Thymus (tissue), 11 donors: ENCODE results near the gene TRIP10. TPM values are rescaled to one million over a fixed set of nuclear protein-coding genes. Genes with fewer than 3 reads are reported as not detected.
A peak's percentile ranks its signal among the peaks of the same experiment; 100 is the strongest.

Experiments used
- DNase-seq, 9 donors: peaks; one replicate each; pipeline ENCODE4 v3.0.0-alpha.2; 2013; ENCODE audit warnings: low spot score in 9 of 9, low read depth in 6 of 9, missing footprints in 1 of 9
- H3K27ac ChIP-seq, 2 donors: one replicate each; pipeline ENCODE4 v1.5.1; 2013; ENCODE audit warnings: control low read depth in 1 of 2, low read depth in 1 of 2, low read length in 1 of 2, mild to moderate bottlenecking in 1 of 2, moderate library complexity in 1 of 2
- H3K27me3 ChIP-seq, 2 donors: one replicate each; pipeline ENCODE4 v1.5.1; 2013; ENCODE audit warnings: low read length in 1 of 2; ENCODE audit not compliant: control insufficient read depth in 2 of 2, insufficient read depth in 1 of 2
- H3K36me3 ChIP-seq, 2 donors: one replicate each; pipeline ENCODE4 v1.5.1; 2013; ENCODE audit warnings: low read length in 1 of 2, mild to moderate bottlenecking in 1 of 2, moderate library complexity in 1 of 2; ENCODE audit not compliant: control insufficient read depth in 2 of 2, insufficient read depth in 2 of 2
- H3K4me1 ChIP-seq, 2 donors: one replicate each; pipeline ENCODE4 v1.5.1; 2013; ENCODE audit warnings: low read length in 2 of 2; ENCODE audit not compliant: control insufficient read depth in 2 of 2, insufficient read depth in 2 of 2
- H3K4me3 ChIP-seq, 2 donors: one replicate each; pipeline ENCODE4 v1.5.1; 2013; ENCODE audit warnings: low read length in 2 of 2, control low read depth in 1 of 2, mild to moderate bottlenecking in 1 of 2
- H3K9me3 ChIP-seq, 2 donors: one replicate each; pipeline ENCODE4 v1.5.1; 2013; ENCODE audit warnings: low read length in 1 of 2, mild to moderate bottlenecking in 1 of 2; ENCODE audit not compliant: control insufficient read depth in 2 of 2, insufficient read depth in 1 of 2
- WGBS: extraction: QIAGEN DNeasy Blood & Tissue Kit; methylation state at CpG from one replicate; pipeline ENCODE4 v1.1.7; 2013; 5-methylcytosine and 5-hydroxymethylcytosine counted together
- polyA plus RNA-seq: library from polyadenylated mRNA; stranded (reverse); fragments of 200-250 nt; gene quantifications from one replicate; pipeline ENCODE4 v1.2.3, GENCODE V29; 2013
- total RNA-seq: library from RNA; stranded (reverse); fragments of 120-200 nt; gene quantifications from one replicate; pipeline ENCODE4 v1.2.4, GENCODE V29; 2013
- donor health status: healthy.

Gene TRIP10
- total and polyA plus RNA-seq, 2 donors: 11.2 to 52.2 TPM

DNA sequence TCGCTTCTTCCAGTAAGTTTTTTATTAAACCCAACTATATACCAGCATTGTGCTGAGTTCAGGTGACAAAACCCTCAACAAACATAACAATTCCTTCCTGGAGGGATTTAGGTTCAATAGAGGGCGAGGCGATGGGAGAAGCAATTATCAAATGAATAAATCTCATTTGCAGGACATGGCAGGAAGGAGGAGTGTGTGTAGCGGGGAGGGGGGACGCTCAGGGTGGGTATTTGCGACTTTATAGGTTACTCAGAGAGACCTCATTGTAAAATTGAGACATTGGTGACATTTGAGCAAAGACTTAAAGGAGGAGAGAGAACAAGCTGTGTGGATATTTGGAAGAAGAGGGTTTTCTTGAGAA lies 22.9 kb upstream of the TRIP10 start:
- Histone ChIP-seq H3K4me1 (peaks cover 0 to 2% of the 10 kb centered on the region in 2 donors), H3K9me3 (peaks cover 0 to 7% of the 10 kb centered on the region in 2 donors), H3K27ac (no peak overlapping the region), H3K36me3 (no peaks in the 10 kb centered on the region), H3K27me3 (peaks cover 0 to 11% of the 10 kb centered on the region in 2 donors), H3K4me3 (no peak overlapping the region)
- 84% methylated on average over 6 of the region's 6 CpGs for WGBS
- no peak for DNase-seq

DNA sequence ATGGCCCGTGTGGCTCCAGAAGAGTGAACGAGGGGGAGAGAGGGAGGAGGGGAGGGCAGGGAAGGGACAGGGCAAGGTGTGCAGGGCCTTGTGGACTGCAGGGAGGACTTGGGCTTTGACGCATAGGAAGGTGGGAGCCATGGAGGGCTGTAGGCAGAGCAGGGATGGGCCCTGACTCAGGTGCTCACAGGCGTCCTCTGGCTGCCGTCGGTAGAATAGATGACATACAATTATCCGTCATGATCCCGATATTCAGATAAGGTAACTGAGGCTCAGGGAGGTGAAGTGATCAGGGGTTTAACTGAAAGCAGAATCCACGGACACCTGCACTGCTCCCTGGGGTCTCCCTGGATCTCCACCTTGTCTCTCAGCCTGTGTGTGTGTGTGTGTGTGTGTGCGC lies 22.4 kb upstream of the TRIP10 start:
- H3K27ac ChIP-seq: no peak overlapping the region
- H3K4me3 ChIP-seq: no peak overlapping the region
- peaks cover 0 to 7% of the 10 kb centered on the region in 2 donors for H3K9me3 ChIP-seq
- no peaks in the 10 kb centered on the region for H3K36me3 ChIP-seq
- DNase-seq: no peak
- H3K27me3 ChIP-seq: peaks cover 0 to 7% of the 10 kb centered on the region in 2 donors
- 85% methylated on average over 10 of the region's 10 CpGs for WGBS
- peaks cover 0 to 4% of the 10 kb centered on the region in 2 donors for H3K4me1 ChIP-seq

DNA sequence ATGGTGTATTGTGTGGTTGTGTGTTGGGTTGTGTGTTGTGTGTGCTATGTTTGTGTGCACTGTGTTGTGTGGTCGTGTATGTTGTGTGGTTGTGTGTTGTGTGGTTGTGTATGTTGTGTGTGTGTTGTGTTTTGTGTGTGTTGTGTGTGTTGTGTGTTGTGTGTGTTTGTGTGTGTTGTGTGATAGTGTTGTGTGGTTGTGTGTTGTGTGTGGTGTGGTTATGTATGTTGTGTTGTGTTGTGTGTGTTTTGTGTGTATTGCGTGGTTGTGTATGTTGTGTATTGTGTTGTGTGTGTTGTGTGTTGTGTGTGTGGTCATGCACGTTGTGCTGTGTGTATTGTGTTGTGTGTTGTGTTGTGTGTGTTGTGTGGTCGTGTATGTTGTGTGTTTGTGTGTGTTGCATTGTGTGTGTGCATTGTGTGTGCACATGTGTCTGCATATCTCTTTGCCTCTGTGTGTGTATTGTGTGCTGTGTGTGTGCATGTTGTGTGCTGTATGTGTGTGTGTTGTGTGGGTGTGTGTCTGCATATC lies 22.0 kb upstream of the TRIP10 start:
- Histone ChIP-seq H3K36me3 (no peaks in the 10 kb centered on the region), H3K4me3 (no peak overlapping the region), H3K9me3 (peaks cover 0 to 7% of the 10 kb centered on the region in 2 donors), H3K27me3 (peaks cover 0 to 2% of the 10 kb centered on the region in 2 donors), H3K4me1 (peaks cover 0 to 6% of the 10 kb centered on the region in 2 donors), H3K27ac (no peak overlapping the region)
- no peak for DNase-seq
- WGBS: 90% methylated on average over 4 of the region's 4 CpGs

DNA sequence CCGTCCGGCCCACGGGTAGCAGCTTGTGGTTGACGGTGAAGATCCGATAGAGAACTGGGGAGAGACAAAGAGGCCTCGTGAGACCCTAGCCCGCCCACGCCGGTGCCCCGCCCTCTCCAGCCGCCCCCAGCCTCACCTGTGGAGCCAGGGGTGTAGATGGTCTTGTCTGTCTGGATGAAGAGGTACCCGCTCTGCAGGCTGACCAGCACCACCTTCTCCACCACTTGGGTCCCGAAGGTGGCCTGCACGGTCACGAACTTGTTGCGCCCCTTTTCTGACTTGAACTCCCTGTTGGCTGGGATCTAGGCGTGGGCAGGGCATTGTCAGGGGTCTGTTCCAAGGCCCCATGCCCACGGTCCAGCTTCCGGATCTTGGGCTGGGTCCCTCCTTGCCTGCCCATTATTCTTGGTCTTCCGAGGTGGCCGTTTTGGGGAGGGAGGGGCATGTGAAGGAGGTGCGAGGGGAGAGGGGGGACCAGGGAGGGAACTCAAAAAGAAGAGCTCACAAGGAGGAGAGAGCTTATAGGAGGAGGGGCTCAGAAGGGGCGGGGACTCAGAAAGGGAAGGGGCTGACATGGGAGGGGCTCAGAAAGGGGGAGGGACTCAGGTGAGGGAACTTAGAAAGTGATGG lies 21.3 kb upstream of the TRIP10 start:
- 83% methylated on average over 23 of the region's 23 CpGs for WGBS
- no peaks in the 10 kb centered on the region for H3K36me3 ChIP-seq
- peaks cover 0 to 7% of the 10 kb centered on the region in 2 donors for H3K9me3 ChIP-seq
- H3K27ac ChIP-seq: no peak overlapping the region
- H3K27me3 ChIP-seq: peaks cover 0 to 2% of the 10 kb centered on the region in 2 donors
- H3K4me3 ChIP-seq: no peak overlapping the region
- peaks cover 0 to 10% of the 10 kb centered on the region in 2 donors for H3K4me1 ChIP-seq
- DNase-seq: no peak

DNA sequence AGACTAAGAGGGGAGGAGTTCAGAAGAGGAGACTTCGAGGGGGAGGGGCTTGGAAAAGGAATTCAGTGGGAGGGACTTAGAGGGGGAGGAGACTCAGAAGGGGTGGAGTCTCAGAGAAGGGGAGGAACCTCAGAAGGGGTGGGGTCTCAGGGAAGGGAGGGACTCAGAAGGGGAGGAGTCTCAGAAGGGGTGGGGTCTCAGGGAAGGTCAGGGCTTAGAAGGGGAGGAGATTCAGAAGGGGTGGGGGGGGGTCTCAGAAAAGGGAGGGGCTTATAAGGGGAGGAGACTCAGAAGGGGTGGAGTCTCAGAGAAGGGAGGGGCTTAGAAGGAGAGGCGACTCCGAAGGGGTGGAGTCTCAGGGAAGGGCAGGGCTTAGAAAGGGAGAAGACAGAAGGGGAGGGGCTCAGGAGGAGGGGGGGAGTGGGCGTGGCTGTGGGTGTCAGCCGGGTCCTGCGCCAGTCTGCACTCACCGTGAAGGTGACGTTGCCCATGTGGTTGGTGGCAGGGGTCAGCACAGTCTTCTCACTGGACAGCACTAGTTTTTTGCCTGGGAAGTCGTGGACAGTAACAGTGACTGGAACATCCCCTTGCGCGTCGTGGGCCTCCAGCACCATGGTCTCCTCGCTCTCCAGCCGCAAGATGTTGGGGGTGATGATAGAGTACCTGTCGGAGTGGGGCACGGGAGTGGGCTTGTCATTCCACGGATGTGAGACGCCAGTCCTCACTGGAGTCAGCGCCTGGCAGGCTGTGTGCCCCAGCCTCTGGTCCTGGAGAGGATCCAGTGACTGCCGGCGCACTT lies 20.5 kb upstream of the TRIP10 start:
- peaks cover 0 to 11% of the 10 kb centered on the region in 2 donors for H3K4me1 ChIP-seq
- H3K9me3 ChIP-seq: peaks cover 0 to 7% of the 10 kb centered on the region in 2 donors
- no peaks in the 10 kb centered on the region for H3K36me3 ChIP-seq
- peaks cover 0 to 2% of the 10 kb centered on the region in 2 donors for H3K27me3 ChIP-seq
- DNase-seq: no peak
- WGBS: 95% methylated on average over 21 of the region's 21 CpGs
- no peak overlapping the region for H3K4me3 ChIP-seq
- H3K27ac ChIP-seq: no peak overlapping the region

DNA sequence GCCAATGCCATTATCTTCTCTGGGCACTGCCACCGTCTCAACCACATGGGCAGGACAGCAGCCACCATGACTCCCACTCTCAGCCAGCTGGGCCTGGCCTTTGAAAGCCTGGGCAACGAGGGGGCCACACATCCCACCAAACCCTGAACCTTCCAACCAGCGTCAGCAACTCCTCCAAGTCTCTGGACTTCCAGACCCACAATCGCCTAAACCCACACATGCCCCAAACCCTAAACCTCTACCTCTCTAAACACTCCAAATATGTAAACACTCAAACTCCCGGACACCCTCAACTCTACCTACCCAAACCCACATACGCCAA lies 20.0 kb upstream of the TRIP10 start:
- no peak for DNase-seq
- Histone ChIP-seq H3K4me3 (no peak overlapping the region), H3K27me3 (peaks cover 0 to 2% of the 10 kb centered on the region in 2 donors), H3K4me1 (peaks cover 0 to 11% of the 10 kb centered on the region in 2 donors), H3K36me3 (no peaks in the 10 kb centered on the region), H3K27ac (no peak overlapping the region), H3K9me3 (peaks cover 0 to 7% of the 10 kb centered on the region in 2 donors)
- WGBS: 92% methylated on average over 6 of the region's 6 CpGs

DNA sequence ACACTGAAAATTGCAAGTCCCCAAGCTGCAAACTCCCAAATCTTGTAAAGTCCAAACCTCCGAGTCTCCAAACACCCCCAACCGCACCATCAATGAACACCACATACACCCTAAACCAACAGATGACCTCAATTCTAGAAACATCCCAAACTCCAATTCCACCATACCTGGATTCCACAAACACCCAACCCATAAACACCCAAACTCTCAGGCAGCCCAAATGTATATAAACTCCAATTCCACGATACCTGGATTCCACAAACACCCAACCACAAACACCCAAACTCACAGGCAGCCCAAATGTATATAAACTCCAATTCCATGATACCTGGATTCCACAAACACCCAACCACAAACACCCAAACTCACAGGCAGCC lies 19.5 kb upstream of the TRIP10 start:
- H3K27me3 ChIP-seq: peaks cover 0 to 2% of the 10 kb centered on the region in 2 donors
- H3K36me3 ChIP-seq: no peaks in the 10 kb centered on the region
- H3K9me3 ChIP-seq: peaks cover 0 to 7% of the 10 kb centered on the region in 2 donors
- no peak for DNase-seq
- H3K27ac ChIP-seq: no peak overlapping the region
- peaks cover 0 to 11% of the 10 kb centered on the region in 2 donors for H3K4me1 ChIP-seq
- peak overlapping the region in 1 of 2 donors; percentile 10 for H3K4me3 ChIP-seq
- WGBS: 93% methylated on average over 3 of the region's 3 CpGs

DNA sequence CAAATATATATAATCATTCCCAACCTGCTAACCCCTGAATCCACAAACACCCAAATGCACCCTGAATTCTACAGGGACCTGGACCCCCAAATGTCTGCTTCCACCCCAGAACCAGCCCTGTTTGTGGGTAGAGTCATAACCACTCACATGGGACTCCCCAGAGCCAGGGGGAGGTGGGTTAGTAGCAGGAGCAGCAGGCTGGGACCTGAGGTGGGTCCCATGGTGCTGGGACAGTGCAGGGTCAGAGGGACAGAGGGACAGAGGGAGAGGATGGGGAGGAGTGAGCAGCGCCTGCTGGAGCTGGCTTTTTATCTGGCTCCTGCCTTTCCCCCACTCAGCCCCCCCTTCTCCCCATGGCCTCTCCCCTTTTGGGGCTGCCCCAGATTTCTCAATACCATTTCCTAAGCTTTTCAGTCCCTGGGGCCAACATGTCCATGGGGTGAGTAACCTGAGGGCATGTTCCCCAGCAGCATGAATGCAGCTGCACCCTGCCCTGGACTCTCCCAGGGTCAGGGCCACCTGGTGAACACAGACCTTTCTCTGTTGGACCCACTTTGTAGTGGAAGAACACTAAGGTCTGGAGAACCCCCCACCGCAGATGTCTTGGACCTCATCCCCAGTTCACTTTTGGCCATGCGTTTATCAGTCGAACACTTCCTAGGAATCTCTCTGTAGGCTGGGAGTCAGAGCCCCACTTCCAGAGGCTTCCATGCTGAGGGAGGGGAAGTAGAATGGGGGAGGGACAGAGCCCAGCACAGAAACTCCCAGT lies 18.9 kb upstream of the TRIP10 start, which contains the start of gene C3:
Gene C3, minus strand, starts transcription at position 282 of the 769 bp plus-strand sequence. Its CDS starts 61 bp downstream, at position 221.
- Histone ChIP-seq H3K9me3 (peaks cover 0 to 7% of the 10 kb centered on the region in 2 donors), H3K4me1 (peaks cover 0 to 11% of the 10 kb centered on the region in 2 donors), H3K27ac (peak within 1 kb of the TSS in 1 of 2 donors; percentile 52), H3K27me3 (peaks cover 0 to 2% of the 10 kb centered on the region in 2 donors), H3K36me3 (no peaks in the 10 kb centered on the region), H3K4me3 (peak within 1 kb of the TSS in 1 of 2 donors; percentile 10)
- WGBS: 95% methylated on average over 4 of the region's 4 CpGs
- DNase-seq: no peak
